ENCODE results near the gene SLC12A9.

DNA sequence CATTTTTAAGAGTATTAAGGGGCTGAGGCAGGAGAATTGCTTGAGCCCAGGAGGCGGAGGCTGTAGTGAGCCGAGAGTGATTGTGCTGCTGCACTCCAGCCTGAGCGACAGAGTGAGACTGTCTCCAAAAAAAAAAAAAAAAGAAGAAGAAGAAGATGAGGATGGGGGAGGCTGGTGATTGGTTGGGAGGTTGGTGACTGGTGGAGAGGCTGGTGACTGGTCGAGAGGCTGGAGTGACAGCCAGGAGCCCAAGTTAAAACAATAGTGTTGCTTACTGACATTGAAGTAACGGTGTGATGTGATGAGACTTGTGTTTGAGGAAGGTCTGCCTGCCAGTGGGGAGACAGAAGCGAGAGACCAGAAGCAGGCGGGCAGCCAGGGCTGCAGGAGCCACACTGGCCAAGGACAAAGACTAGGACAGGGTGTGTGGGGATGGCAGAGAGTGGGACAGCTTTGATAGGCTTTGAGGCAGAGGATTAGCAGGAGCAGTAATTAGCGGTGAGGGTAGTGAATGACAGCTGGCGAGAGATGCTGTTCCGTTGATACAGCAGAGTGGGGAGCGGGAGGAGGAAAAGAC, 27.3 kb downstream of the SLC12A9 start:
- TF ChIP-seq, protein P1, sequence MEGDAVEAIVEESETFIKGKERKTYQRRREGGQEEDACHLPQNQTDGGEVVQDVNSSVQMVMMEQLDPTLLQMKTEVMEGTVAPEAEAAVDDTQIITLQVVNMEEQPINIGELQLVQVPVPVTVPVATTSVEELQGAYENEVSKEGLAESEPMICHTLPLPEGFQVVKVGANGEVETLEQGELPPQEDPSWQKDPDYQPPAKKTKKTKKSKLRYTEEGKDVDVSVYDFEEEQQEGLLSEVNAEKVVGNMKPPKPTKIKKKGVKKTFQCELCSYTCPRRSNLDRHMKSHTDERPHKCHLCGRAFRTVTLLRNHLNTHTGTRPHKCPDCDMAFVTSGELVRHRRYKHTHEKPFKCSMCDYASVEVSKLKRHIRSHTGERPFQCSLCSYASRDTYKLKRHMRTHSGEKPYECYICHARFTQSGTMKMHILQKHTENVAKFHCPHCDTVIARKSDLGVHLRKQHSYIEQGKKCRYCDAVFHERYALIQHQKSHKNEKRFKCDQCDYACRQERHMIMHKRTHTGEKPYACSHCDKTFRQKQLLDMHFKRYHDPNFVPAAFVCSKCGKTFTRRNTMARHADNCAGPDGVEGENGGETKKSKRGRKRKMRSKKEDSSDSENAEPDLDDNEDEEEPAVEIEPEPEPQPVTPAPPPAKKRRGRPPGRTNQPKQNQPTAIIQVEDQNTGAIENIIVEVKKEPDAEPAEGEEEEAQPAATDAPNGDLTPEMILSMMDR (conservative IDR thresholded peaks at IDR 0.05; ENCODE audit: low read length) = no peak
- TF ChIP-seq EZH2phosphoT487 (IDR thresholded peaks at IDR 0.05; ENCODE audit: borderline replicate concordance) = no peak

All from Loucy (cell line).